ENCODE data around the gene PLA2G2E.

Gene PLA2G2E

DNA sequence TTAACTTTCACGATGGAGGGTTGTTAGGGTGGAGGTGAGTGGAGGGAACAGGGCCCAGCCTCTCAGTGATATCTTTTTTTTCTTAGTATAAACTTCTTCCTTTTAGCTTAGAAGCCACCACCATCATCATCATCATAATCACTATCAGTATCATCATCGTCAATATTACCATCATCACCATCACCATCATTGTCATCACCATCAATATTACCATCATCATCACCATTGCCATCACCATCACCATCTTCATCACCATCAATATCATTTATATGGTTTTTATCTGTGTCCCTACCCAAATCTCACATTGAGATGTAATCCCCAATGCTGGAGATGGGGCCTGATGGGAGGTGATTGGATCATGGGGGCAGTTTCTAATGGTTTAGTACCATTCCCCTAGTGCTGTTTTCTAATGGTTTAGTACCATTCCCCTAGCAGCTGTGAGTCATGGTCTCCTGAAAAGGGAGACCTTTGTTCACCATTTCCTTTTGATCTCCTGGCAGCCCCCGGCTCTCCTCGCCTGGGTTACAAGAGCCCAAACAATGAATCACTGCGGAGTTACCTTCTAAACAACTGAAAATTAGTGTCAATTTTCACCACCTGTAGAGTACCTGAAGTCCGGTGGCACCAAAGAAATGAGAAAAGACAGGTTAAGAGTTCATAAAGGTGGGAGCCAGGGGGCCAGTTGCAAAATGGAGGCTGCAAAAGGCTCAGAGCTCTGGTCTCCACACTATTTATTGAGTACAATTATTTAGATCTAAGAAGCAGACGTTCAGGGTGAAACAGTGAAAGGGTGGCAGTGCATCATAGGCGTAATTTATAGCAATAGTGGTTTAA, 3.1 kb upstream of the PLA2G2E start:
- DNase-seq: no peak
- Histone ChIP-seq H3K4me3 (ENCODE audit: low read depth, low read length) (no peak overlapping the region), H3K27me3 (replicated peaks) (no peaks in the 10 kb centered on the region), H3K36me3 (replicated peaks) (no peaks in the 10 kb centered on the region), H3K27ac (no peak overlapping the region)
- TF ChIP-seq, protein P1, sequence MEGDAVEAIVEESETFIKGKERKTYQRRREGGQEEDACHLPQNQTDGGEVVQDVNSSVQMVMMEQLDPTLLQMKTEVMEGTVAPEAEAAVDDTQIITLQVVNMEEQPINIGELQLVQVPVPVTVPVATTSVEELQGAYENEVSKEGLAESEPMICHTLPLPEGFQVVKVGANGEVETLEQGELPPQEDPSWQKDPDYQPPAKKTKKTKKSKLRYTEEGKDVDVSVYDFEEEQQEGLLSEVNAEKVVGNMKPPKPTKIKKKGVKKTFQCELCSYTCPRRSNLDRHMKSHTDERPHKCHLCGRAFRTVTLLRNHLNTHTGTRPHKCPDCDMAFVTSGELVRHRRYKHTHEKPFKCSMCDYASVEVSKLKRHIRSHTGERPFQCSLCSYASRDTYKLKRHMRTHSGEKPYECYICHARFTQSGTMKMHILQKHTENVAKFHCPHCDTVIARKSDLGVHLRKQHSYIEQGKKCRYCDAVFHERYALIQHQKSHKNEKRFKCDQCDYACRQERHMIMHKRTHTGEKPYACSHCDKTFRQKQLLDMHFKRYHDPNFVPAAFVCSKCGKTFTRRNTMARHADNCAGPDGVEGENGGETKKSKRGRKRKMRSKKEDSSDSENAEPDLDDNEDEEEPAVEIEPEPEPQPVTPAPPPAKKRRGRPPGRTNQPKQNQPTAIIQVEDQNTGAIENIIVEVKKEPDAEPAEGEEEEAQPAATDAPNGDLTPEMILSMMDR (IDR thresholded peaks at IDR 0.05; ENCODE audit: low read depth, low read length, missing control alignments): no peak
- in situ Hi-C loops (cut with HindIII; ENCODE audit: low pct_ligation_motif_present, low sequenced_read_pairs): no loop called here

DNA sequence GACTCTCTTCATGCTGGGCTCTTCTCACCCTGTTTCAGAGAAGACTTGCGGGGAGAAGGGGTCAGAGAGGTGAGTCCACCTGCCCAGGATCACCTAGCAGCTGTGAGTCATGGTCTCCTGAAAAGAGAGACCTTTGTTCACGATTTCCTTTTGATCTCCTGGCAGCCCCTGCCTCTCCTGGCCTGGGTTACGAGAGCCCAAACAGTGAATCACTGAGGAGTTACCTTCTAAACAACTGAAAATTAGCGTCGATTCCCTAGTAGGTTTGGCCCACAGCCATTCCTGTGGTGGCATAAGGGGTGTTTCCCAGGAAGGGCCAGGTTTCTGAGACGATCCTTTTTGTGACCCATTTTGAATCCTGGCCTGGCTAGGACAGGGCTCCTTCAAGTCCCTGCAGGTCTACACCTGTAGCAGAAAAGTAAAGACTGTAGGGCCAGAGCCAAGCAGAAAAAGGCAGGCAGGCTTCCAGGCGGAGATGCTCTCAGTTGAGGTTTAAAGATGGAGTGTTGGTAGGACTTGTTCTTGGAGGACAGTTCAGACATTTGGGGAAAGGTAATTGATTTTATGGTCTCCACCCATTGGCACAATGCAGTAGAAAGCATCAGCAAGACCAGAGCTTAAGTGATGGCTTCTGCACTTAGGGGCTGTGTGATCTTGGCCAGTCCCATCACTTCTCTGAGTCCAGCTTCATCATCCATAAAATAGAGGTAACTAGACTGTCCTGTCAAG, 2.1 kb upstream of the PLA2G2E start:
- no peak for DNase-seq
- H3K4me3 ChIP-seq (ENCODE audit: low read depth, low read length): no peak overlapping the region
- TF ChIP-seq, protein P1 (IDR thresholded peaks at IDR 0.05; ENCODE audit: low read depth, low read length, missing control alignments): no peak
- no peak overlapping the region for H3K27ac ChIP-seq
- in situ Hi-C loops (cut with HindIII; ENCODE audit: low pct_ligation_motif_present, low sequenced_read_pairs): no loop called here
- H3K27me3 ChIP-seq (replicated peaks): no peaks in the 10 kb centered on the region
- H3K36me3 ChIP-seq (replicated peaks): no peaks in the 10 kb centered on the region

DNA sequence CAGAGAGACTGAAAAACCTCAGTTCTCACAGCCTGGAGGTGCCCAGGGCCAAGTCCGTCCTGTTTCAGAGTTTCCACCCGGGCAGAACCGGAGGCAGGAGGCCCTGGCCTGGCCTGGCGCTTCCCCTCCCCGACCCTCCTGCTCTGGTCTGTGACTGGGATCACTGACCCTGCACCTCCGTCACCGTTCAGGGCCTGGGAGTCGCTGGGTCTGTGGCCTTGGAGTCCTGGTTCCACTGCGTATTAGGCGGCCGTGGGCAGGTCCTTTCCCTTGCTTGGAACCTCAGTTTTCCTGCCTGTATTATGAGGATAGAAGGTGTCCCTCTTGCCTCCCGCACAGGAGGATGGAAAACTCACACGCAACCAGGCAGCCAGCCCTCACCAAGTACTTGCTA, 533 bp upstream of the PLA2G2E start:
- Histone ChIP-seq H3K4me3 (ENCODE audit: low read depth, low read length) (no peak overlapping the region), H3K36me3 (replicated peaks) (no peaks in the 10 kb centered on the region), H3K27ac (no peak overlapping the region), H3K27me3 (replicated peaks) (no peaks in the 10 kb centered on the region)
- TF ChIP-seq, protein P1 (IDR thresholded peaks at IDR 0.05; ENCODE audit: low read depth, low read length, missing control alignments): no peak
- in situ Hi-C loops (cut with HindIII; ENCODE audit: low pct_ligation_motif_present, low sequenced_read_pairs): no loop called here
- no peak for DNase-seq

DNA sequence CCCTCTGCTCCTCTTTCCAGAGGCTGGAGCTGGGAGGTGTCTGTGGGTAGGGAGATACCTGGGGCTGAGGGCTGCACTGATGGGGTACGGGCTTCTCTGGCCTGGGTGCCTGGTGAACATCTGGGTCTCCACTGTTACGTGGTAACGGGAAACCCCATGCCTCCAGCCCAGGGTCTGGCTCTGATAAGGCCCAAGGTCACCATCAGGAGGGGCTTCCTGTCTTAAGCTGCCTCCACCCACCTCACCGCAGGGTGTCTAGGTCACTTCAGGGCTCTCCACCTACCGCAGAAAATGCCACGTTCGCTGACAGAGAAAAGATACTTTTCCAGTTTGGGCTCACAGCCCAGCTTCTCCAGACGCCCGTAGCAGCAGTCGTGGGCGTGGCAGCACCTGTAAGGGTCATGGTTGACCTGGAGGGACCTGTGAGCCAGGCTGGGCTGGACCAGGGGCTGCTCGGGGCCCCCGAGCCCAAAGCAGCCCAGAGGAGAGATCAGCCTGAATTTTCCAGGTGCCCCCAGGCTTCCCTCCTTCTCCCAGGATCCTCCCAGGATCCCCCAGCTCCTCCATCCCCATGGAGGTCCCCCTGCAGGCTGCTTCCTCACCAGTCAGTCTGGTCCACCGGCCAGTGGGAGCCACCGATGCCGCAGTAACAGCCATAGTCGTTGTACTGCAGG, 1.3 kb downstream of the PLA2G2E start:
- in situ Hi-C loops (cut with HindIII; ENCODE audit: low pct_ligation_motif_present, low sequenced_read_pairs): no loop called here
- H3K4me3 ChIP-seq (ENCODE audit: low read depth, low read length): no peak overlapping the region
- H3K27ac ChIP-seq: no peak overlapping the region
- no peaks in the 10 kb centered on the region for H3K27me3 ChIP-seq (replicated peaks)
- H3K36me3 ChIP-seq (replicated peaks): no peaks in the 10 kb centered on the region
- TF ChIP-seq, protein P1 (IDR thresholded peaks at IDR 0.05; ENCODE audit: low read depth, low read length, missing control alignments): no peak
- no peak for DNase-seq

DNA sequence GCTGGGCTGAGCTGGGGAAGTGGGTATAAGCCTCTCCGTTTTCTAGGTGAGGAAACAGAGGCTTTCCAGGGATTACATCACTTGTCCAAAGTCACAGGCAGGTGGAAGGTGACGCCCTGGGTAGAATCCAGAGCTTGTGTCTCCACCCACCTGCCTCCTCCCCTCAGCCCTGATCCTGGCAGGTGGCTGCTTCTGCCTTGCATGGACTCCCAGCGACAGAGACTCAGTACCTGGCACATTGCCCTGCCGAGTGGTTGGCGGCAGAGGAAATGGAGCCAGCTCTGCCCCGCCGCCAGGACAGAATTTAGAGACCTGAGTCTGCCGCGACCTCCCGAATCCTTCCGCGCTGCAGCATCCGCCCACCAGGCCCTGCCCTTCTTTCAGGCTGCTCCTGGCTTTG, 2.1 kb downstream of the PLA2G2E start:
- Histone ChIP-seq H3K4me3 (ENCODE audit: low read depth, low read length) (no peak overlapping the region), H3K36me3 (replicated peaks) (no peaks in the 10 kb centered on the region), H3K27me3 (replicated peaks) (no peaks in the 10 kb centered on the region), H3K27ac (no peak overlapping the region)
- TF ChIP-seq, protein P1 (IDR thresholded peaks at IDR 0.05; ENCODE audit: low read depth, low read length, missing control alignments): no peak
- DNase-seq: no peak
- in situ Hi-C loops (cut with HindIII; ENCODE audit: low pct_ligation_motif_present, low sequenced_read_pairs): no loop called here
